ENCODE data around the gene TGM1. TPM values are rescaled to one million over a fixed set of nuclear protein-coding genes. Genes with fewer than 3 reads are reported as not detected.

Gene TGM1
- 0.74 and 2.1 TPM in 2 replicates for total RNA-seq

GRCh38 chr14:24262821-24263733, at the start of gene TGM1:
TSS of gene TGM1 (minus strand) at chr14:24263177. CDS start at chr14:24262352, 825 bp downstream.

DNA sequence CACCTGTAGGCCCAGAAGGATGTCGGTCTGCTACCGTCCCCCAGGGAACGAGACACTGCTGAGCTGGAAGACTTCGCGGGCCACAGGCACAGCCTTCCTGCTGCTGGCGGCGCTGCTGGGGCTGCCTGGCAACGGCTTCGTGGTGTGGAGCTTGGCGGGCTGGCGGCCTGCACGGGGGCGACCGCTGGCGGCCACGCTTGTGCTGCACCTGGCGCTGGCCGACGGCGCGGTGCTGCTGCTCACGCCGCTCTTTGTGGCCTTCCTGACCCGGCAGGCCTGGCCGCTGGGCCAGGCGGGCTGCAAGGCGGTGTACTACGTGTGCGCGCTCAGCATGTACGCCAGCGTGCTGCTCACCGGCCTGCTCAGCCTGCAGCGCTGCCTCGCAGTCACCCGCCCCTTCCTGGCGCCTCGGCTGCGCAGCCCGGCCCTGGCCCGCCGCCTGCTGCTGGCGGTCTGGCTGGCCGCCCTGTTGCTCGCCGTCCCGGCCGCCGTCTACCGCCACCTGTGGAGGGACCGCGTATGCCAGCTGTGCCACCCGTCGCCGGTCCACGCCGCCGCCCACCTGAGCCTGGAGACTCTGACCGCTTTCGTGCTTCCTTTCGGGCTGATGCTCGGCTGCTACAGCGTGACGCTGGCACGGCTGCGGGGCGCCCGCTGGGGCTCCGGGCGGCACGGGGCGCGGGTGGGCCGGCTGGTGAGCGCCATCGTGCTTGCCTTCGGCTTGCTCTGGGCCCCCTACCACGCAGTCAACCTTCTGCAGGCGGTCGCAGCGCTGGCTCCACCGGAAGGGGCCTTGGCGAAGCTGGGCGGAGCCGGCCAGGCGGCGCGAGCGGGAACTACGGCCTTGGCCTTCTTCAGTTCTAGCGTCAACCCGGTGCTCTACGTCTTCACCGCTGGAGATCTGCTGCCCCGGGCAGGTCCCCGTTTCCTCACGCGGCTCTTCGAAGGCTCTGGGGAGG, 47.9 kb upstream of the TGM1 start, which contains the start of gene LTB4R:
LTB4R (plus strand) TSS at position 857 of the 959 bp plus-strand sequence. CDS start 4,150 bp downstream, outside the sequence.

GRCh38 chr14:24309538-24310264, 46.7 kb upstream of the TGM1 start, which contains the start of gene LTB4R2:
TSS of gene LTB4R2 (plus strand) at chr14:24310140. CDS start at chr14:24310665, 525 bp downstream.

DNA sequence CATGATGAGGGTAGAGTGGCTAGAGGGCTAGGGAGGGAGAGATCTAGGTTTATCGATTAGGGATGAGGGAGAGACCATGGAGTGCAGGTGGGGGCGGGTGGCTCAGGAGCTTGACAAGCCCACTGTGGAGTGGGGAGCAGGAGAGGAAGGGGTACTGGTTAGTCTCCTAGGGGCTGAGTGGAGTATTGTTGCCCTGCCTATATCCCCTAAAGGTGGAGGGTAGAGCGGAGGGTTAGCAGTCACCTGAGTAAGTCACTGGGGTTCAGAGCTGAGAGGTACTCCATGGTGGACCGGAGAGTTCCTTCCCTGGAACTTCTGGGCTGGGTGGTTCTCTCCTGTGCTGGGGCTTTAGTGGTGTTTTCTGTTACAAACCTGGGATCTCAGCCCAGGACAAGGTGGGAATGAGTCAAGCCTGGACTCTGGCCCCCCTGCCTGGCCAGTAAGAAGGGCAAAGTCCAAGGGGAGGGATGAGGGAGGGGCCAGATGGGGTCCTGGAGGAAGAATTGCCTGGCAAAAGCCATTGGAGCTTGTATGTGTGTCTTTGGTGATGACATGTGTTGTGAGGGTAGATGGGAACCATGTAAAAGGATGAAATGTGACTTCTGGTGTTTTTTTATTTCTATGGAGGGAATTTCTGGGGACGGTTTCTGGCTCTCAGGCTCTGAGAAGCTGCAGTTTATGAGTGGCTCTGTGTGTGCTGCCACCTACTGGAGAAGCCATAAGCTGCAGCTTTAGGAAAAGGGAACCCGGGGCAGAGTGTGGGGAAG, 44.8 kb upstream of the TGM1 start, which contains the start of gene CIDEB:
CIDEB (minus strand) TSS at position 403 of the 767 bp plus-strand sequence; CDS start at position 284, 119 bp downstream.

DNA sequence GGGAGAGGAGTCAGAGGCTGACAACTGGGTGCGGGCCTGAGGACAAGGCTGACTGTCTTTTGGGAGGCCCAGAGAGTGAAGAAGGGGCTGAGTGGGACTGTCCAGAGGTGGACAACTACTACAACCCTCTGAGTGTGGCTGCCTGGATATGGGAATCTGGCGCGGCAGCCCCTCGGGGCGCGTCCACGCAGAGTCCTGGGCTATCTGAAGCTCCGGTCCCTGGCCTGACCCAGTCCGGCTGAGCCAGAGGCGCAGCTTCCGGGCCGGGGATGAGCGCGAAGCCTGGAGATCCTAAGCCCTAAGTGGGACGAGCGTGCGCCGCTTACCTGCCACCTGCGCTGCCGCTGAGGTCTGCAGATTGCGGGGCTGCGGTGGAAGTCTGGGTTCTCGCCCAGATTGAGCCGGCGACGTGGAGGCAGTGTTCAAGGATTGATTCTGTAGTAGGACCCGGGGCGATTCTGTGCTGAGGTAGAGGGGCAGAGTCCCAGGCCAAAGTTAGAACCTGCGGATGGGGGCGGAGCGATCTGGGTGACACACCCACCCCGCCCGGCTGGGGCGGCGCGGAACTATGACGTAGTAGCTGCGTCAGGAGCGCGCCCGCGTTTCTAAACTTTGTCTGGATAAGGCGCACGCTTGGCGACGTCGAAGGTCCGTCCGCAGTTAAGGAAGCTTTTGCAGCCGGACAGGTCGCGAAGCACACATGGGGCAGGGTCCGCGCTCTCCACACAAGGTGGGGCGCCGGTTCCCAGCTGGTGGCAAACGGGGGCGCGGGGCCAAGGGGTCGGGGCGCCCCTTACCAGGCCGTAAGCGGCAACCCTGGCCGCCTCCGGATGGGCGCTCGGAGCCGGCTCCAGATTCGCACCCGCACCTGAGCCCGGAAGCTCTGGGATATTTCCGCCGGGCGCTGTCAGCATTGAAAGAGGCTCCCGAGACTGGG, 36.5 kb upstream of the TGM1 start, which contains the start of the genes DHRS1 and NOP9:
DHRS1 (minus strand) TSS at position 526 of the 937 bp plus-strand sequence. CDS start 674 bp downstream, outside the sequence.
NOP9 (plus strand) TSS at position 596 of the 937 bp plus-strand sequence; CDS start at position 701, 105 bp downstream.

DNA sequence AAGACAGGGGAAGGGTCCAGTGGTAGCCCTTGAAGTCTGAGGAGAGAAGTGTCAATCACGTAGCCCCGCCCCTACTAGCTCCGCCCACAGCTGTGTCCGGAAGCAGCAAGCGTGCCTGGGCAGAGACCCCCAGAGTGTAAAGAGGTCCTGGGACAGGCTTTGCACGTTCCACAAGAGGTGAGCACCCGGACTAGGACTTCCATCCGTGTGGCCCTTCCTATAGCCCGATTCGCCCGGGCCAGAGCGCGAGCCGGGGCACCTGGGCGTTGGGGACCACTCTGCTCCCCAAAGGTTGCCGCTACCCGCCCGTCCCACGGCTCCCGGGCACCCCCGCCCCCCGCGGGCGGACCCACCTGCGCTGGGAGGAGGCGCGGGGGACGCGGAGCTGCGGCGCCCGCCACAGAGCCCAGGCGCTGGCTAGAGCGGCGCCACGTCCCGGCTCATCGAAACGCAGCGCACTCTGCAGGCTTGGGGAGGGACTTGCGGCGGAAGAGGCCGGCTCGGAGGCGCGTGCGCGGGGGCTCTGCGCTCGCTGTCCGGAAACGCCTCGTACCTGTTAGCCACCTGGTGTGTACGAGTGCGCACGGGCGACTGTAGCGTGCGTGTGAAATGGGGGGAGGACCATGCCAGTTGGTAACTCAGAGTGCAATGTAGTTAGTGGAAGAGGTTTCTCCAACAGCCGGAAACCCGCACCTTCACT, 8.3 kb upstream of the TGM1 start, which contains the start of gene RABGGTA:
RABGGTA (minus strand) TSS at position 464 of the 700 bp plus-strand sequence. CDS start 482 bp downstream, outside the sequence.

DNA sequence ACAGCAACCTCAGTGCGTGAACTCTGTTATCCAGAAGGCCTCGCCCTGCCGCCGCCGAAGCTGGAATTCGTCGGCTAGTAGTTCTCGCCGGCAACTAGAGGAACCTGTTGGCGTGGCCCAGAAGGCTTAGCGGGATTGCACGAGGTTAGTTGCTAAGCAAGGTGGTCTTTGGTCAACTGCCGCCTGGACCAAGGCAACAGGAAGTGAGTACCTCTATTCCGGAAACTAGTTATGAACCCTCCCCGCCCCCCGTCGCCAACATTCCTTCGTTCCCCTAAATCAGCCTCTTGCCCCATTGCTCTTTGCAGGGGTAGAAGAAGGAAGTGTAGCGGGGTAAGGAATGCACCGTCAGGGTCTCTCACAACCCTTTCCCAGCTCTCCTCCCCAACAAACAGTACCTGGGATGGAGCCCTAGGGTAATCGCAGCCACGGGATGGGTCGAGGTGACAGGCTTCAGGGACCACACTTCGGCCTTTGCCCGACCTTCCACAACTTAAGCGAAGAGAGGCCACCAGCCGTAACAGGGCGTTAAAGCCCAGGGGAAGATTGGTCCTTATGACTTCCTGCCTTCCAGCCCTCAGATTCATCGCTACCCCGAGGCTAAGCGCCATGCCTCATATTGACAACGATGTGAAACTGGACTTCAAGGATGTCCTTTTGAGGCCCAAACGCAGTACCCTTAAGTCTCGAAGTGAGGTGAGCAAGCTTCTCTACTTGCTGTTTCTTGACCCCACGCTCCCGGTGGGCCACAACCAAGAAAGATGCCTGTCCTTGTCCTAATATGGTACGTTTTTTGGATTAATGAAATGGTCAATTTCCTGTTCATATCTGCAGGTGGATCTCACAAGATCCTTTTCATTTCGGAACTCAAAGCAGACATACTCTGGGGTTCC, 30.1 kb downstream of the TGM1 start, which contains the start of gene GMPR2:
GMPR2 (plus strand) TSS at position 285 of the 893 bp plus-strand sequence; CDS start at position 610, 325 bp downstream.

GRCh38 chr14:24232121-24232644, 30.8 kb downstream of the TGM1 start, which contains the start of gene NEDD8:
TSS of gene NEDD8 (minus strand) at chr14:24232367. CDS start at chr14:24232267, 100 bp downstream.

DNA sequence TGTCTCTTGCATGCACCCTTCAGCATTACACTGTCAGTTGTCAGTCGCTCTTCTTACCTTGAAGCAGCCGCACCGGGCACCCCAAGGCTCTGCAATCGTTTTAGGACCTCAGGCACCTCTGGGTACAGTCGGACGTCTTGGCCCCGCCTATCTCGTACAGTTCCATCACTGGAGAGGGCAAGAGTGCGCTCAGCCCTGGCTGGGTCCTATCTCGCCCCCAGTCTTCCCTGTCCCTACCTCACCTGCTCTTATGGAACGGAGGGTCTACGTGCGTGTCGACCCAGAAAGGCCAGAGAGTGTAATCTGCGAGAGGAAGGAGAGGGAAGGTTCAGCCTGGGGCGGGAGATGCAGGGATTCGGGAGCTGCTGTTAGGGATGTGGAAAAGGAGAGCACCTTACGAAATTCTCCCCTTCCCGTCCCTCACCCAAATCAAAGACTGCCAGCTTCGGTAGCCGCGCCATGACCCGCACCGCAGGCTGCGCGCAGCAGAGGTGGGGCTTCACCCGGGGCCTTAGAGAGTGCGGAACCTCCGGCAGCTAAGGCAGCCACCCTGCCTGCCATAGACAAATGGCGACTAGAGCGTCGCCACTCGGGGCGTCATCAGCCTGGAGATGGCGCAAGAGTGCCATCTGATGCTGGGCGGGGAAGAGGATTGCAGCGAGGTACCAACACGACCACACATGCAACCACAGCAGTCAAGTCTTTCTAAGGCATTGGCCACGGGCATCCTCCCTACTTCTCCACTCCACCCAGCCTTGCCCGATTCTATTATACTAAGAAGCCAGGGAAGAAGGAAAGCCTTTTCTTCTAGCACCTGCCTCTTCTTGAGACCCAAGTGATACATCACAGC, 47.3 kb downstream of the TGM1 start, which contains the start of gene MDP1:
MDP1 (minus strand) TSS at position 572 of the 850 bp plus-strand sequence; CDS start at position 461, 111 bp downstream.

DNA sequence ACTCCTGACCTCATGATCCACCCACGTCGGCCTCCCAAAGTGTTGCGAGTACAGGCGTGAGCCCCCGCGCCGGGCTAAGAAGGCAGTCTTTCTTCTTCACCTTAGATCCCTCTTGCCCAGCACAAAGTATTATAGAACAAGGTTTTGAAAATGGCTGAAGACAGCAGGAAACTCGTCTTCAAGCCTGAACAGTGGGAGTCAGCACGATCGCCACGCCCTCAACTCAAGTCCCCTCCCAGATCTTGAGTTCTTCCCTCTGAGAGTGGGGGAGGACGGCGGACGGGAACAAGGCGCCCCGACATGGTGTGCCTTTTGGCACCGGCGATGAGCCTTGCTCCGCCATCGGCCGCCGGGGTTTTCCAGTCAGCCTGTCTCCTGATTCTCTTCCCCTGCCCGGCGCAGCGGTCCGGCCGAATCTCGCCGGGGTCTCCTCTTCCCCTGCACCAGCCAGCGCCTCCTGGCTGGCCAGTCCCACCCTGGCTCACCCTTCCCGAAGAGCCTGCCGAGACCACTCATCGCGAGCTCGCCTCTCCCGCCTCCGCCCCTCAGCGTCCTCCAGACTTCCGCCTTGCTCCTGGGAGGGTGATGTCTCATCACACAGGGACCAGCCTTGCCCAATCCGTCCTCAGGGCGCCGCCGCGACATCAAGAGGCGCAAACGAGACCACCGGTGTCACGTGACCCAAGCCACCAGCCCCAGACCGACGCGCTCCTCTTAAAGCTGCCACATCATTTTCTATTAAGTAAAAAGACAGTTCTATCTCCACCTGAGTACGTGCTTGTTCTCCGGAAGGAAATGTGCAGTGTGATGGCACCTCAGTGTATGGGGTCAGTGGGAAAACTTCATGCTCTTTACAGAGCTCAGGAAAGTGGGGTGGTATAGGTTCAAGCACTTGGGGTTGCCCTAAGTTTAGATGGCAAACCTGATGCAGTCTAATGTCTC, 49.8 kb downstream of the TGM1 start, which contains the start of gene CHMP4A:
CHMP4A (minus strand) TSS at position 565 of the 942 bp plus-strand sequence; CDS start at position 516, 49 bp downstream.

